ENCODE results near the gene PRRG1.
A peak's percentile ranks its signal among the peaks of the same experiment; 100 is the strongest.

- TF ChIP-seq EZH2 (IDR thresholded peaks at IDR 0.05) (no peak), POLR2AphosphoS5 (IDR thresholded peaks at IDR 0.05; ENCODE audit: borderline replicate concordance, low read depth, low read length) (peak; percentile 86)
Observed at GRCh38 chrX:37349221-37350033, at the start of gene PRRG1.

All from SK-N-MC (cell line).